HepG2 (cell line): Measurements from ENCODE around the gene MYH9. TPM values are rescaled to one million over a fixed set of nuclear protein-coding genes. Genes with fewer than 3 reads are reported as not detected.
A peak's percentile ranks its signal among the peaks of the same experiment; 100 is the strongest.

Source experiments
- ATF1 ChIP-seq: IDR thresholded peaks from 2 replicates; pipeline ENCODE4 v1.6.1; 2016; ENCODE audit warnings: mild to moderate bottlenecking, control low read depth
- ESRRA ChIP-seq: sonication (generic); formaldehyde crosslinking; IDR thresholded peaks from 2 replicates; pipeline ENCODE4 v1.5.1; 2020; ENCODE audit warnings: mild to moderate bottlenecking, low read depth, missing genetic modification reagents
- MIXL1 ChIP-seq: IDR thresholded peaks from 2 replicates; pipeline ENCODE4 v1.6.1; 2016
- ZNF256 ChIP-seq: sonication (generic); formaldehyde crosslinking; conservative IDR thresholded peaks from 2 replicates; pipeline ENCODE4 v1.4.0; 2020; ENCODE audit warnings: missing genetic modification reagents
- ZNF562 ChIP-seq: sonication (generic); formaldehyde crosslinking; IDR thresholded peaks from 2 replicates; pipeline ENCODE4 v1.8.0; 2022; ENCODE audit warnings: missing genetic modification reagents, borderline replicate concordance
- ZNF660 ChIP-seq: sonication (generic); formaldehyde crosslinking; IDR thresholded peaks from 2 replicates; pipeline ENCODE4 v1.5.1; 2020; ENCODE audit warnings: mild to moderate bottlenecking, low read depth, missing genetic modification reagents, borderline replicate concordance
- polyA plus RNA-seq, 8 experiments: library from polyadenylated mRNA; depleted of rRNA in 3 of 8; stranded (reverse) in 7 of 8; unstranded in 1 of 8; fragments of >200 nt; fragmentation: Illumina TruSeq in 4 of 8; extraction: Trizol in 4 of 8; gene quantifications; 2 replicates each; pipeline versions ENCODE4 v1.2.1 to v1.2.3, GENCODE V29; 2011 to 2016; ENCODE audit warnings: low read depth in 4 of 8, missing spikeins in 1 of 8, mixed read lengths in 1 of 8; ENCODE audit not compliant: insufficient read depth in 1 of 8
- total RNA-seq, 5 experiments: library from RNA; depleted of rRNA; stranded (reverse); fragments of >200 nt; fragmentation: Illumina TruSeq; extraction: Trizol; gene quantifications; 2 replicates each; pipeline ENCODE4 v1.2.3, GENCODE V29; 2016; ENCODE audit warnings: low read depth in 1 of 5
- TF ChIP-seq, protein P1 (sequence below): sonication (generic); formaldehyde crosslinking; IDR thresholded peaks from 2 replicates; pipeline ENCODE4 v1.9.0; 2022; ENCODE audit warnings: low read depth, missing genetic modification reagents
- TF ChIP-seq, protein P2 (sequence below): sonication (generic); formaldehyde crosslinking; IDR thresholded peaks from 2 replicates; pipeline ENCODE4 v1.4.0; 2020; ENCODE audit warnings: missing genetic modification reagents

MYH9 gene
- total and polyA plus RNA-seq, 2 of the 13 experiments (the other 11 are each of a cell fraction or from before 2014, with no cell fraction given) = 50.7 to 98.5 TPM

DNA sequence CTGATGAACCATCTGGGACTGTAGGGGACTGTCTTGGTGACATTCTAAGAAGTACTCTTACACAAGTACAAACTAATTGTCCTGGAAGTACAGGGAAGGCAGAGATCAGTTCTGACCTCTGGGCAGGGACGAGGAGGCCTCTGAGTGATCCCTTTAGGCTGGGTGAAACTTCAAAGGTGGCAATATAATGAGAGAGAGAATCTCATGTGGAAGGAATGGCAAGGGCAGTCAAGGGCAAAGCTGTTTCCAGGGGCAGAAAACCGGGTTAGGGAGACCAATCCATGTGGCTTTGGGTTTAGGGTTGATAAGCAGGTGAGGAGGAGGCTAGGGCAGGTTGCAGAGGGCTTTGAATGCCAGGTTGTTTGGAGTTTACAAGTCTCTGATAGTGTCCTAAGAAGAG is 21.3 kb upstream of the MYH9 start (continued):
- TF ChIP-seq, protein P1, sequence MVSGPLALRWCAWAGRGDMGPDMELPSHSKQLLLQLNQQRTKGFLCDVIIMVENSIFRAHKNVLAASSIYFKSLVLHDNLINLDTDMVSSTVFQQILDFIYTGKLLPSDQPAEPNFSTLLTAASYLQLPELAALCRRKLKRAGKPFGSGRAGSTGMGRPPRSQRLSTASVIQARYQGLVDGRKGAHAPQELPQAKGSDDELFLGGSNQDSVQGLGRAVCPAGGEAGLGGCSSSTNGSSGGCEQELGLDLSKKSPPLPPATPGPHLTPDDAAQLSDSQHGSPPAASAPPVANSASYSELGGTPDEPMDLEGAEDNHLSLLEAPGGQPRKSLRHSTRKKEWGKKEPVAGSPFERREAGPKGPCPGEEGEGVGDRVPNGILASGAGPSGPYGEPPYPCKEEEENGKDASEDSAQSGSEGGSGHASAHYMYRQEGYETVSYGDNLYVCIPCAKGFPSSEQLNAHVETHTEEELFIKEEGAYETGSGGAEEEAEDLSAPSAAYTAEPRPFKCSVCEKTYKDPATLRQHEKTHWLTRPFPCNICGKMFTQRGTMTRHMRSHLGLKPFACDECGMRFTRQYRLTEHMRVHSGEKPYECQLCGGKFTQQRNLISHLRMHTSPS (CRISPR knock-in tag) = no peak
- no peak for TF ChIP-seq ZNF660 (CRISPR knock-in tag)
- TF ChIP-seq, protein P2, sequence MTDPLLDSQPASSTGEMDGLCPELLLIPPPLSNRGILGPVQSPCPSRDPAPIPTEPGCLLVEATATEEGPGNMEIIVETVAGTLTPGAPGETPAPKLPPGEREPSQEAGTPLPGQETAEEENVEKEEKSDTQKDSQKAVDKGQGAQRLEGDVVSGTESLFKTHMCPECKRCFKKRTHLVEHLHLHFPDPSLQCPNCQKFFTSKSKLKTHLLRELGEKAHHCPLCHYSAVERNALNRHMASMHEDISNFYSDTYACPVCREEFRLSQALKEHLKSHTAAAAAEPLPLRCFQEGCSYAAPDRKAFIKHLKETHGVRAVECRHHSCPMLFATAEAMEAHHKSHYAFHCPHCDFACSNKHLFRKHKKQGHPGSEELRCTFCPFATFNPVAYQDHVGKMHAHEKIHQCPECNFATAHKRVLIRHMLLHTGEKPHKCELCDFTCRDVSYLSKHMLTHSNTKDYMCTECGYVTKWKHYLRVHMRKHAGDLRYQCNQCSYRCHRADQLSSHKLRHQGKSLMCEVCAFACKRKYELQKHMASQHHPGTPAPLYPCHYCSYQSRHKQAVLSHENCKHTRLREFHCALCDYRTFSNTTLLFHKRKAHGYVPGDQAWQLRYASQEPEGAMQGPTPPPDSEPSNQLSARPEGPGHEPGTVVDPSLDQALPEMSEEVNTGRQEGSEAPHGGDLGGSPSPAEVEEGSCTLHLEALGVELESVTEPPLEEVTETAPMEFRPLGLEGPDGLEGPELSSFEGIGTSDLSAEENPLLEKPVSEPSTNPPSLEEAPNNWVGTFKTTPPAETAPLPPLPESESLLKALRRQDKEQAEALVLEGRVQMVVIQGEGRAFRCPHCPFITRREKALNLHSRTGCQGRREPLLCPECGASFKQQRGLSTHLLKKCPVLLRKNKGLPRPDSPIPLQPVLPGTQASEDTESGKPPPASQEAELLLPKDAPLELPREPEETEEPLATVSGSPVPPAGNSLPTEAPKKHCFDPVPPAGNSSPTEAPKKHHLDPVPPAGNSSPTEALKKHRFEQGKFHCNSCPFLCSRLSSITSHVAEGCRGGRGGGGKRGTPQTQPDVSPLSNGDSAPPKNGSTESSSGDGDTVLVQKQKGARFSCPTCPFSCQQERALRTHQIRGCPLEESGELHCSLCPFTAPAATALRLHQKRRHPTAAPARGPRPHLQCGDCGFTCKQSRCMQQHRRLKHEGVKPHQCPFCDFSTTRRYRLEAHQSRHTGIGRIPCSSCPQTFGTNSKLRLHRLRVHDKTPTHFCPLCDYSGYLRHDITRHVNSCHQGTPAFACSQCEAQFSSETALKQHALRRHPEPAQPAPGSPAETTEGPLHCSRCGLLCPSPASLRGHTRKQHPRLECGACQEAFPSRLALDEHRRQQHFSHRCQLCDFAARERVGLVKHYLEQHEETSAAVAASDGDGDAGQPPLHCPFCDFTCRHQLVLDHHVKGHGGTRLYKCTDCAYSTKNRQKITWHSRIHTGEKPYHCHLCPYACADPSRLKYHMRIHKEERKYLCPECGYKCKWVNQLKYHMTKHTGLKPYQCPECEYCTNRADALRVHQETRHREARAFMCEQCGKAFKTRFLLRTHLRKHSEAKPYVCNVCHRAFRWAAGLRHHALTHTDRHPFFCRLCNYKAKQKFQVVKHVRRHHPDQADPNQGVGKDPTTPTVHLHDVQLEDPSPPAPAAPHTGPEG = no peak
- 0 out of 2 replicates have a peak, but pooled peaks have one; percentile 12 for TF ChIP-seq MIXL1
- TF ChIP-seq ZNF256 (CRISPR knock-in tag) = no peak
- peak; percentile 61; the same call in 1 of the 2 replicates for TF ChIP-seq ESRRA
- no peak for TF ChIP-seq ATF1 (CRISPR knock-in tag)
- no peak for TF ChIP-seq ZNF562 (CRISPR knock-in tag)
